T-helper 1 cell treated with Interleukin-12 subunit alpha and Interleukin-12 subunit beta and Interleukin-4 antibody, amounts not matched to agents 30 μg/mL and 1 μg/mL, for 36 hours (primary cell): ENCODE data around the gene CLTB.

Experiments
- H3K27ac Mint-ChIP-seq: one replicate; pipeline ENCODE4 v1.8.0; 2021; ENCODE audit warnings: mild to moderate bottlenecking, mixed read lengths
- H3K27me3 Mint-ChIP-seq: one replicate; pipeline ENCODE4 v1.8.0; 2021; ENCODE audit warnings: low read depth, mixed read lengths
- H3K36me3 Mint-ChIP-seq: one replicate; pipeline ENCODE4 v1.8.0; 2021; ENCODE audit warnings: low read depth, mixed read lengths
- H3K4me1 Mint-ChIP-seq: one replicate; pipeline ENCODE4 v1.8.0; 2021; ENCODE audit warnings: low read depth, mixed read lengths
- H3K4me3 Mint-ChIP-seq: one replicate; pipeline ENCODE4 v1.8.0; 2021; ENCODE audit warnings: mild to moderate bottlenecking, moderate library complexity, mixed read lengths
- H3K9me3 Mint-ChIP-seq: one replicate; pipeline ENCODE4 v1.8.0; 2021; ENCODE audit warnings: mixed read lengths

CLTB gene

GRCh38 chr5:176384991-176385390 is 31.3 kb downstream of the CLTB start:
- Mint-ChIP-seq H3K36me3 (peaks cover 28% of the 10 kb centered on the region), H3K4me1 (peaks cover 22% of the 10 kb centered on the region), H3K27ac (no peak overlapping the region), H3K9me3 (no peaks in the 10 kb centered on the region), H3K4me3 (no peak overlapping the region), H3K27me3 (no peaks in the 10 kb centered on the region)

- Mint-ChIP-seq H3K27ac (no peak overlapping the region), H3K4me3 (no peak overlapping the region), H3K4me1 (peaks cover 19% of the 10 kb centered on the region), H3K27me3 (no peaks in the 10 kb centered on the region), H3K9me3 (no peaks in the 10 kb centered on the region), H3K36me3 (peaks cover 32% of the 10 kb centered on the region)
These were observed 31.9 kb downstream of the CLTB start for GRCh38 chr5:176384366-176384930.

DNA sequence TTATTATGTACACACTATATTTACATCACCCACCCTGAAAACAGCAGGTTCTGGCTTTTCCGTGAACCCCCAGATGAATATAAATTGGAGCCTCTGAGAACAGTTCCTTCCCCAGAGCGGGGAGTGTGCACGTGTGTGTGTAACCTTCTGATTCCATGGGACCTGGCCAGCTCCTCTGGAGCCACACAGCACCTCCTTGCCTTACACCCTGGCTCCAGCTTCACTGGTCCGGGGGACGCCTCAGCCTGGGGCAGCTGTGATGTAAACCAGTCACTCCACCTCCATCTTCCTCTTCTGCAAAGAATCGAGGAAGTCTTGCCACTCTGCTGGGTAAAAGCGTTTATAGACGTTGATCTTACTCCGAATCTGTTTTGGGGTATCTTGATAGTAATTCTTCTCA is 32.4 kb downstream of the CLTB start:
- H3K36me3 Mint-ChIP-seq, result peaks cover 32% of the 10 kb centered on the region
- H3K4me1 Mint-ChIP-seq, result peaks cover 19% of the 10 kb centered on the region
- H3K27ac Mint-ChIP-seq, result no peak overlapping the region
- H3K9me3 Mint-ChIP-seq, result no peaks in the 10 kb centered on the region
- no peaks in the 10 kb centered on the region for H3K27me3 Mint-ChIP-seq
- no peak overlapping the region for H3K4me3 Mint-ChIP-seq

- Mint-ChIP-seq H3K4me3 (no peak overlapping the region), H3K36me3 (peaks cover 32% of the 10 kb centered on the region), H3K27me3 (no peaks in the 10 kb centered on the region), H3K9me3 (no peaks in the 10 kb centered on the region), H3K27ac (no peak overlapping the region), H3K4me1 (peaks cover 19% of the 10 kb centered on the region)
These were observed 33.0 kb downstream of the CLTB start for GRCh38 chr5:176383248-176383905.

DNA sequence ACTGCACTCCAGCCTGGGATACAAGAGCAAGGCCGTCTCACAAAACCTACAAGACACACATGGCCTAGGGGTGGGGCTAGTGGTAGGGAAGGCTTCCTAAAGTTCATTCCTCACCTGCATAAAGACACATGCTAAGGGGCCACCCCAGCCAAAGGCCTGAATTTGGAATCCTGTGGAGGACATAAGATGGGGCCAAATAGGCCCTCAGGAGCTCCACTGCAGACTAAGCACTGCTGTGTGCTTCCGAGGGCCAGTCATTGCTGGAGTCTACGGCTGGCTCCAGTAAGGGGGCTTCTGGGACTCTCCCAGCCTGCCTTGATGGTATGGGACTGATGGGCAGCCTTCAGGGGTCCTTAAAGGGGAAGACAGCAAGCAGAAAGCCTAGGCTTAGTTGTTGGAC is 33.6 kb downstream of the CLTB start:
- Mint-ChIP-seq H3K27me3 (no peaks in the 10 kb centered on the region), H3K9me3 (no peaks in the 10 kb centered on the region), H3K4me3 (no peak overlapping the region), H3K36me3 (peaks cover 30% of the 10 kb centered on the region), H3K4me1 (peaks cover 19% of the 10 kb centered on the region), H3K27ac (no peak overlapping the region)

GRCh38 chr5:176381979-176382378 is 34.4 kb downstream of the CLTB start:
- peaks cover 29% of the 10 kb centered on the region for H3K36me3 Mint-ChIP-seq
- H3K27ac Mint-ChIP-seq, result no peak overlapping the region
- H3K4me1 Mint-ChIP-seq, result peaks cover 11% of the 10 kb centered on the region
- H3K9me3 Mint-ChIP-seq, result no peaks in the 10 kb centered on the region
- H3K27me3 Mint-ChIP-seq, result no peaks in the 10 kb centered on the region
- no peak overlapping the region for H3K4me3 Mint-ChIP-seq

DNA sequence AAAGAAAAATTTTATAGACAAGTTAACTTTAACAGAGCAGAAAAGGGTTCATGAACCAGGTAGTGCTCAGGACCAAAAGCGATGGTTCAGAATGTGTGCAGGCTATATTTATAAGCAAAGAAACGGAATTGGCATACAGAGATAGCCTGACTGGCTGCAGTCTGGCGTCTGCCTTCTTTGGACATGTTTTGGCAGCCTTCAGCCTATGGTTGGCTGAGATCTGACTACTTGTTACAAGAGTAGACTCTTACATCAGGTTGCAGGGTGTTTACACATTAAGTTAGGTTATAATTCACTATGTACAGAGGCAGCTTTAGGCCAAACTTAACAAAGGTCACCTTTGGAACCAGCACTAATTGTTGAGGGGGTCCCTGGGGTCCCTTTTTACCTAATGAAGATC is 34.9 kb downstream of the CLTB start:
- H3K4me3 Mint-ChIP-seq, result no peak overlapping the region
- no peaks in the 10 kb centered on the region for H3K9me3 Mint-ChIP-seq
- peaks cover 7% of the 10 kb centered on the region for H3K4me1 Mint-ChIP-seq
- no peaks in the 10 kb centered on the region for H3K27me3 Mint-ChIP-seq
- peaks cover 27% of the 10 kb centered on the region for H3K36me3 Mint-ChIP-seq
- H3K27ac Mint-ChIP-seq, result no peak overlapping the region

DNA sequence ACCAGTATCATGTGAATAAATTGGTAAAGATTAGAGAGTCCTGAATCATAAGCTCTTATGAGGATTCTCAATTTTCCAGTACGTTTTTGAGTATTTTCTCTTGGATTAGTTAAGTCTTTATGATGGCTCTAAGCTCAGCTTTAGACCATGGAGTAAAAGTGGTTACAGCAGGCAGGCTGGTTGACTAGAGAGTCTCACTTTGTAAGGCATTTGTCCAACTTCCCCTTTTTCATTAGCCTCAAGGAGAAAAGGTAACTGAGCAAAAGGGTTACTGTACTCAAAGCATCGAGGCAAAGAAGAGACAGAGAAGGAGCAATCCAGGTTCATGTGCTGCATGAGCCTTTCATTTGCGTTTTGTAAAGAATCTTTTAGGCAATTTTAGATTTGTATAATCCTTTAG is 36.5 kb downstream of the CLTB start:
- Mint-ChIP-seq H3K27ac (no peak overlapping the region), H3K4me1 (no peaks in the 10 kb centered on the region), H3K4me3 (no peak overlapping the region), H3K27me3 (no peaks in the 10 kb centered on the region), H3K36me3 (peaks cover 21% of the 10 kb centered on the region), H3K9me3 (no peaks in the 10 kb centered on the region)

GRCh38 chr5:176373100-176373818 is 43.1 kb downstream of the CLTB start:
- Mint-ChIP-seq H3K27ac (no peak overlapping the region), H3K4me1 (no peaks in the 10 kb centered on the region), H3K4me3 (no peak overlapping the region), H3K36me3 (peaks cover 8% of the 10 kb centered on the region), H3K27me3 (no peaks in the 10 kb centered on the region), H3K9me3 (no peaks in the 10 kb centered on the region)

DNA sequence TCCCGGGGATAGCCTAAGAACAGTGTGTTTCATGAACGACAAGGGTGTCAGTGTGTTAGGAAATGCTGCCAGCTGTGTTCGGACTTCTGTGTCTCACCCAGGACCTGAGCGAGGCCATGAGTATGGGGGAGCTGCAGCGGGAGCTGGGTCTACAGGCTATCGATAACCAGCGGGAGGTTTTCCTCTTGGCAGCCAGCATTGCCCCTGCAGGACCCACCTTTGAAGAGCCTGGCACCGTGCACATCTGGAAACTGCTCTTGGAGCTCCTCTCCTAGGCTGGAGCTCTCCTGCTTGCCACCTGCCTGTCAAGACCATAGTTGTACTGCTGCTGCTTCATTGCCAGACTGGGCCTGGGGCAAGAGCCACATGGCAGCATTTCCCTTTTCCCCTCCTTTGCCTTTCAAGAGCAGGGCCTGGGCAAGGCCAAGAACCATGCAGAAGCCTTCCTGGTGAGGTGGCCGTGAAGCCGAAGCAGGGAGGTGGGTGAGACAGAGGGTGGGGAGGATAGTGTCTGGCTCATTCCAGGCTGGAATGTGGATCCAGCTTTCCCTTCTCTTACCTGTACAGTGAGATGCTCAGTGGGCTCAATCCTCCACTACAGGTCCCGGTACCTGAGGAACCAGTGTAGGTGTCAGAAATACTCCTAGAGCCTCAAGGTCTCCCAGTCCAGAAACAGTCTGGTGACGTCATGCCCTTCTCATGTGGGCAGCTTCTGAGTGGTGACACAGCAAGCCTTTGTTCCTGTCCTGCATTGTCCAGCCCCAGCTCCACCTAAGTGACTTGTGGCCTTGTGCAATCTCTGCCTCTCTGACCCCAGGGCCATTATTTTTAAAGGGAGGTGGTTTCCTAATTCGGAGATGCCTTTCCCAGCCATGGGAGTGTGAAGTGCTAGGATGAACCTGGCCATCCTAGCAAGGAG is 44.5 kb downstream of the CLTB start:
- Mint-ChIP-seq H3K9me3 (no peaks in the 10 kb centered on the region), H3K27ac (no peak overlapping the region), H3K4me3 (no peak overlapping the region), H3K4me1 (peaks cover 9% of the 10 kb centered on the region), H3K27me3 (no peaks in the 10 kb centered on the region), H3K36me3 (peaks cover 19% of the 10 kb centered on the region)

DNA sequence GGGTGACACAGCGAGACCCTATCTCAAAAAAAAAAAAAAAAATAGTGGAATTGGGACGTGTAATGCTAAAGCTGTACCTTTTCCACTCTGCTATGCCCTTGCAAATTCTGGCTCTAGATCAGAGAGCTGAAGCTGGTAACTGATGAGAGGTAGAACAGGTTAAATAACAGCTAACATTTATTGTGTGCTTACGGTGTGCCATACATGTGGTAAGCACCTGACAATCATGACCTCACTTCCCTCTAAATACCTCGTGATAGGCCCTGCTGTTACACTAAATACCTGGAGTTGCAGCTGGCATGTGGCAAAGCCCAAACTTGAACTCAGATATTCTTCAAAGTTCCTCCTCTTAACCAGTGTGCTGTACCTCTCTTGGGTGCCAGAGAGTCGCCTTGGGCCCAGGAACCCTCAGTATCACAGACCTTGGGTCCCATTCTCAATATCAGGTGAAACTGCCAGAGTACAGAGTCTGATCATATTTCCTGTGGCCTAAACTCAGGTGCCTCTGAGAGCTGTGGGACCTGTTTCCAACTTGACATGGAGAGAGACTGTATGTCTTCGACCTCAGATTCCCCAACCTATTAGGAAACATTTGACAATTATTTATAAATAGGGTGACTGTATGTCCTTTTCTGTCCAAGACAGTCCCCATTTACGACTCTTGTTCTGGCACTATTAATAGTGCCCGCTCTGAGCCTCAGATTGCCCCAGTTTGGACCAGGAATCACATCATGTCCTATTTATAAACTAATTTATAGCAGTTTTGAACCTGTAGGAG is 46.2 kb downstream of the CLTB start:
- Mint-ChIP-seq H3K27me3 (no peaks in the 10 kb centered on the region), H3K4me1 (peaks cover 9% of the 10 kb centered on the region), H3K27ac (no peak overlapping the region), H3K4me3 (no peak overlapping the region), H3K36me3 (peaks cover 15% of the 10 kb centered on the region), H3K9me3 (no peaks in the 10 kb centered on the region)

DNA sequence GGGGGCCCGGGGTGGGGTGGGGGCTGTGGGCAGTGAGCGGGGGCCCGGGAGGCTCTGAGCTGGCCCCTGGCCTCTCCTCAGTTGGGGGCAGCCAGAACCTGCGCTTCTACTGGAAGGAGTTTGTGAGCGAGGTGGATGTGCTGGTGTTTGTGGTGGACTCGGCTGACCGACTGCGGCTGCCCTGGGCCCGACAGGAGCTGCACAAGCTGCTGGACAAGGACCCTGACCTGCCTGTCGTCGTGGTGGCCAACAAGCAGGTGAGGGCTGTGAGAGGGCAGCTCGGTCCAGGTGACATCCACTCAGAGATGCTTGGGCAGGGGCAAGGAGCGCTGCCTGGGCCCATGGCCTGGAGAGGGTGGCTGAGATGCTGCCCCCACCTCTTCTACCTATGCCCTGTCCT is 47.6 kb downstream of the CLTB start:
- Mint-ChIP-seq H3K36me3 (peaks cover 15% of the 10 kb centered on the region), H3K9me3 (no peaks in the 10 kb centered on the region), H3K4me1 (peaks cover 12% of the 10 kb centered on the region), H3K27me3 (no peaks in the 10 kb centered on the region), H3K27ac (no peak overlapping the region), H3K4me3 (no peak overlapping the region)

GRCh38 chr5:176366232-176366894 is 50.0 kb downstream of the CLTB start:
- Mint-ChIP-seq H3K4me1 (peaks cover 24% of the 10 kb centered on the region), H3K9me3 (no peaks in the 10 kb centered on the region)

More at GRCh38 chr5:176366232-176366894, 50.0 kb downstream of the CLTB start:
- H3K36me3 Mint-ChIP-seq, result peaks cover 13% of the 10 kb centered on the region
- H3K27ac Mint-ChIP-seq, result peak overlapping the region; percentile 72
- H3K4me3 Mint-ChIP-seq, result peak overlapping the region; percentile 75
- H3K27me3 Mint-ChIP-seq, result no peaks in the 10 kb centered on the region
